ENCODE results near the gene NKX1-2.

The NKX1-2 gene

GRCh38 chr10:124455441-124455840, 5.6 kb upstream of the NKX1-2 start:
- TF ChIP-seq, protein P1, sequence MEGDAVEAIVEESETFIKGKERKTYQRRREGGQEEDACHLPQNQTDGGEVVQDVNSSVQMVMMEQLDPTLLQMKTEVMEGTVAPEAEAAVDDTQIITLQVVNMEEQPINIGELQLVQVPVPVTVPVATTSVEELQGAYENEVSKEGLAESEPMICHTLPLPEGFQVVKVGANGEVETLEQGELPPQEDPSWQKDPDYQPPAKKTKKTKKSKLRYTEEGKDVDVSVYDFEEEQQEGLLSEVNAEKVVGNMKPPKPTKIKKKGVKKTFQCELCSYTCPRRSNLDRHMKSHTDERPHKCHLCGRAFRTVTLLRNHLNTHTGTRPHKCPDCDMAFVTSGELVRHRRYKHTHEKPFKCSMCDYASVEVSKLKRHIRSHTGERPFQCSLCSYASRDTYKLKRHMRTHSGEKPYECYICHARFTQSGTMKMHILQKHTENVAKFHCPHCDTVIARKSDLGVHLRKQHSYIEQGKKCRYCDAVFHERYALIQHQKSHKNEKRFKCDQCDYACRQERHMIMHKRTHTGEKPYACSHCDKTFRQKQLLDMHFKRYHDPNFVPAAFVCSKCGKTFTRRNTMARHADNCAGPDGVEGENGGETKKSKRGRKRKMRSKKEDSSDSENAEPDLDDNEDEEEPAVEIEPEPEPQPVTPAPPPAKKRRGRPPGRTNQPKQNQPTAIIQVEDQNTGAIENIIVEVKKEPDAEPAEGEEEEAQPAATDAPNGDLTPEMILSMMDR (IDR thresholded peaks at IDR 0.05; ENCODE audit: low read depth, low read length): no peak
- no peak for DNase-seq (ENCODE audit: low read depth, low spot score)
- in situ Hi-C loops (cut with HindIII; ENCODE audit: low sequenced_read_pairs): no loop called here
- H3K4me3 ChIP-seq (ENCODE audit: low read depth, low read length): no peak overlapping the region

DNA sequence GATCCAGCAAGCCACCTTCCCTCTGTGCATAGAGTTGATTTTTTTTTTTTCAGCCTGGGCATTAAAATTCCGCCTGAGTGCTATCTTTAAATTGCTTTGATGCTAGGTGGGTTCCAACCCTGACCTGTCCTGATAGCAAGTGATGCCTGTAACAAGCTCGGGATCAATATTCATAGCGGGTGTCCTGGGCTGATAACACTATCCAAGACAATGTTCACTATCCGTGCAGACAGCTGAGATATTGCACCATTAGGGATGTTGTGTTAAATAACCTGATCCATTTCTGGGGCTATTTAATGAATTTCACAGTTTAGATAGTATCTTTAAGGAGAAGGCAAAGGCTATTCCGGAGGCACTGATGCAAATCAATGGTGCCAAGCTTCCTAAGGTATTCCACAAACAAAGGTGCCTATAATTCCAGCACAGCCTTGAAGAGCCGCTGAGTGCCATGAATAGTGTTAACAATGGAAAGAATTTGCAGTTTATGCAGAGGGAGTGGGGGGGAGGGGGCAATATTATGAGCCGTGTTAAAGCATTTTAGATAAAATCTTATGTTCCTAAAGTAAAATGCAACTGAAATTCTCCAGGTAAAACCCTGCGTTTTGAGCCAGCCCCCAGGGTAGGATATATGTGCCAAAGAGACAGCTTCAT, 4.2 kb upstream of the NKX1-2 start:
- in situ Hi-C loops (cut with HindIII; ENCODE audit: low sequenced_read_pairs): no loop called here
- TF ChIP-seq, protein P1 (IDR thresholded peaks at IDR 0.05; ENCODE audit: low read depth, low read length): no peak
- H3K4me3 ChIP-seq (ENCODE audit: low read depth, low read length): no peak overlapping the region
- DNase-seq (ENCODE audit: low read depth, low spot score): no peak

GRCh38 chr10:124451276-124451675, 1.4 kb upstream of the NKX1-2 start:
- no peak overlapping the region for H3K4me3 ChIP-seq (ENCODE audit: low read depth, low read length)
- in situ Hi-C loops (cut with HindIII; ENCODE audit: low sequenced_read_pairs): no loop called here
- DNase-seq (ENCODE audit: low read depth, low spot score): no peak
- TF ChIP-seq, protein P1 (IDR thresholded peaks at IDR 0.05; ENCODE audit: low read depth, low read length): no peak

GRCh38 chr10:124450783-124451057, 885 bp upstream of the NKX1-2 start:
- in situ Hi-C loops (cut with HindIII; ENCODE audit: low sequenced_read_pairs): no loop called here
- TF ChIP-seq, protein P1 (IDR thresholded peaks at IDR 0.05; ENCODE audit: low read depth, low read length): no peak
- no peak for DNase-seq (ENCODE audit: low read depth, low spot score)
- no peak overlapping the region for H3K4me3 ChIP-seq (ENCODE audit: low read depth, low read length)

DNA sequence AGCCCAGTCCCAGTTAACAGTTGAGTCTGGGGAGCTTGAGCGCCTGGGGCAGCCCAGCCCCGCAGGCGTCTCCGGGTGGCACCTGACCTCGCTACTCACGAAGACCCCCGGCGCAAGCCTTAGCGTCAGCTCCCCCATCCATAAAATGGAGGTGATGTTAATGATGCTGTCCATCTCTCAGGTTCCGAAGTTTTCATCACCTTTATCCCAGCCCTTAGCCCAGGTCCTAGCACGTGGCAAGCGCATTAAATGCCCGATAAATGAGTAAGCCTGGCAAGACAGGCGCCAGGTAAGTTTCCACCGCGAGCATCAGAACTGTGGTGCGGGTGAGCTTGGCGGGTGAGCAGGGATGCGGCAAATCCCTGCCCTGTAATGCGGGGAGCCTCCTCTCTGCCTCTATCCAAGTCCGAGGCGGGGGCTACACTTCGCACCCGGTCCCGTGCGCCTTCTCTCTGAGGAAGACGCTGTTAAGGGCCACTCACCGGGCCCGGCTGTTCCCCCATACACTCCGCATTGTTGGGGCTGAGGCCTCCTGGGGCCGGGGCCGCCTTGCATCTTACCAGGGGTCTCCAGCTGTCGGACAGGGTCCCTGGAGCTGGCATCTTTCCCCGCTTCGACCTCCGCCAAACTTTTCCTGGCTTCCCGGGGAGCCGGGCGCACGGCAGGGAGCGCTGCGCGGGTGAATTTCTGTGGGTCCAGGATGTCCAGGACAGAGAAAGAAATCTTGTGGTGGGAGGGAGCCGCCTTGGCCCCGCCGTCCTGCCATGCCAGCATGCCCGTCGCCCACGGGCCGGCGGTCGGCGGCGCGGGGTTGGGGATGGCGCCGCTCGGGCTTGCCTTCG, 444 bp downstream of the NKX1-2 start:
- H3K4me3 ChIP-seq (ENCODE audit: low read depth, low read length): no peak overlapping the region
- DNase-seq (ENCODE audit: low read depth, low spot score): no peak
- TF ChIP-seq, protein P1 (IDR thresholded peaks at IDR 0.05; ENCODE audit: low read depth, low read length): no peak
- in situ Hi-C loops (cut with HindIII; ENCODE audit: low sequenced_read_pairs): no loop called here

DNA sequence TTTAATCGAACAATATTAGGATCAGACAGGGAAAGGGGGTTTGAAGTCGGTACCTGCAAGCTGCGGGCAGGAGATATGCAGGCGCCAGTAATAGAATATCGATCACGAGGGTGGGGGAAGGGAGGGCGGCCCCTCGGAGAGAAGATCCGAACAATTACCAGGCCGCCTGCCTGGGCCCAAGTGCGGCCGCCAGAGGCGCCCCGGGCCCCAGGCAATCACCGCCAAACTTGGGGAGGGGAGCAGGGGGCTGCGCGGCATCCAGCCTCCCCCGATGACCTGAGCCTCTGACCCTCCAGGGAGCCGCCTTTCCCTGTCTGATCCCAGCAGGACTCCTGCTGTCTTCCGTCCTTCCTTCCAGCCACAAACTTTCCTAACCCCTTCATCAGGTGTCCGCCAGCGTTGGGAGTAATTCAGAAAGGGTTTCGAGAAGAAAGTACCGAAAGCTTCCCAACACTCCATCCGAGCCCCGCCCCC, 1.1 kb downstream of the NKX1-2 start:
- DNase-seq (ENCODE audit: low read depth, low spot score): no peak
- in situ Hi-C loops (cut with HindIII; ENCODE audit: low sequenced_read_pairs): no loop called here
- H3K4me3 ChIP-seq (ENCODE audit: low read depth, low read length): no peak overlapping the region
- TF ChIP-seq, protein P1 (IDR thresholded peaks at IDR 0.05; ENCODE audit: low read depth, low read length): no peak
